ENCODE results near the gene PXMP2.

PXMP2 gene

GRCh38 chr12:132723015-132723763 is 35.8 kb downstream of the PXMP2 start:
- DNase-seq (ENCODE audit: low read depth), result no peak

GRCh38 chr12:132723764-132724140 is 36.4 kb downstream of the PXMP2 start:
- no peak for DNase-seq (ENCODE audit: low read depth)

- no peak for DNase-seq (ENCODE audit: low read depth)
Observed at GRCh38 chr12:132724506-132725241, 37.3 kb downstream of the PXMP2 start.

GRCh38 chr12:132726386-132726785 is 39.0 kb downstream of the PXMP2 start:
- no peak for DNase-seq (ENCODE audit: low read depth)

DNA sequence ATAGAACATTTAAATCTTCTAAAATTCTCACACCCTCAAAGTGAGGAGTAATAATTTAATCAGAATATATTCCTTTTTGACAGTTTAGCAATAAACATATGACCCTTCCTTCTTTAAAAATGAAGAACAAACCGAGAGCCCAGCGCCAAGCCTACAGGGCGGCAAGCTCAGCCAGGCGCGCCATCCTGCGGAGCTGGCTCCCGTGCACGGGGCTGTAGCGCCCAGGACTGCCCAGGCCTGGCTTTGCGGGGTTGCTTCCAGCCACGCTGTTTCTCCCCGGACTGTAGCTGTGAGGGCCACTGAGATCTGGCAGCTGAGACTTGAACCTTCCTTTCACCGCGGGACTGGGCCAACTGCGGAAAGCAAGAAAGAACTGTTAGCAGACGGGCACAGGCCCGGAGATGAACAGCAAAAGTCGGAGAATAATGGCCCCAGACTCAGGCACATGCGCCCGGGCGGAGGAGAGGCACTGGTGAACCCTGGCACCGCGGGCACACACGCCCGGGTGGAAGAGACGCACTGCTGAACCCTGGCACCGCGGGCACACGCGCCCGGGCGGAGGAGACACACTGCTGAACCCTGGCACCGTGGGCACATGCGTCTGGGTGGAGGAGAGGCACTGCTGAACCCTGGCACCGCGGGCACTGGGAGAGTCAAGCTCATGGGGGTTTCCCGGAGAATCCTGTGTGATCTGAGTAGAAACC is 39.9 kb downstream of the PXMP2 start:
- no peak for DNase-seq (ENCODE audit: low read depth)

GRCh38 chr12:132728502-132728901 is 41.1 kb downstream of the PXMP2 start:
- no peak for DNase-seq (ENCODE audit: low read depth)

GRCh38 chr12:132729541-132730320 is 42.3 kb downstream of the PXMP2 start:
- DNase-seq (ENCODE audit: low read depth), result no peak

- no peak for DNase-seq (ENCODE audit: low read depth)
Observed at GRCh38 chr12:132730353-132730752, 43.0 kb downstream of the PXMP2 start.

DNA sequence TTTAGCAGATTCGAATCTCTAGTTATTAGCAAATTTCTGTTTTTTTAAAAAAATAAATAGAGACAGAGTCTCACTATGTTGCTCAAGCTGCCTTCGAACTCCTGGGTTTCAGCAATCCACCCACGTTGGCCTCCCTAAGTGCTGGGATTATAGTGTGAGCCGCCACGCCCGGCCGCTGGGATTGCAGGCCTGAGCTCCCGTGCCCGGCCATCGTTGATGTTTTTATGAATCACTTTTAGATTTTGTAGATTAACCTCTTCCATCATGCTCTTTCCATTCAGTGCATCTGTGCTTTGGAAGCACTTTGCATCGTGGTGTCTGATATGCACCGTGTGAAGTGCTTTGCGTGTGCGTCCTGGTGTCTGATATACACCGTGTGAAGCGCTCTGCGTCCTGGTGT is 44.2 kb downstream of the PXMP2 start:
- DNase-seq (ENCODE audit: low read depth), result no peak

DNA sequence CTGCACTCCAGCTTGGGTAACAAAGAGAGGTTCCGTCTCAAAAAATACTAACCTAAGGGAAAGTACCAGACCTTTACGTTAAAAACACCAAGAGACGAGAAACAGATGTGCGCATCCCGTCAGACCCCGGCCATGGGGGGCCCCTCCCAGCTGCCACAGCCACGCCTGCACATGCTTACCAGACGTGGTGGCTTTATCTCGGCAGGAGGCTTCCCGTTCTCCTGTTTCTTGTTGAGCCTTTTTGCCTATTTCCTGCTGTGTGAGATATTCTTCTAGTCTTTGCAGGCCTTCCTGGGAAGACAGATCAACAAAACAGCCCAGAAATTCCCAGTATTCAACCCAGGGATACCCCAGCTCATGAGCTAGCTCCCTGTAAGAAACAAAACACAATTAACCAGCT is 46.8 kb downstream of the PXMP2 start:
- DNase-seq (ENCODE audit: low read depth), result no peak

GRCh38 chr12:132735496-132735895 is 48.1 kb downstream of the PXMP2 start:
- DNase-seq (ENCODE audit: low read depth), result no peak

DNA sequence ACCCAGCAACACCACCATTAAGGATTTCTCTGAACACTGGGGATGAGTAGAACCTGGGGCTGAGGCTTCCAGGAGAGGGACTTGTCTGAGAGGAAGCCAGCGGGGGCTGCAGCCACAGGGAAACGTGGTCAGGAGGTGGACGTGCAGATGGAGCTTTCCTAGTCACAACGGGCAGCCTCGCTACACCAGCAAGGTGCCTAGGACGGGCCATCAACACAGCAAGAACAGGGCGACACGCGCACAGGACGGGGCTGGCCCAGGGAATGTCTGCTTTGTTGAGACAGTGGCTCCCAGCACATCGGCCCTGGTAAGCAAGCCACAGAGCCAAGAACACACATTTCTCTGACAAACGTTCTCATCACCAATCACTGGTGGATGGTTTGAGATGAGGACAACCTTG is 49.0 kb downstream of the PXMP2 start:
- no peak for DNase-seq (ENCODE audit: low read depth)

DNA sequence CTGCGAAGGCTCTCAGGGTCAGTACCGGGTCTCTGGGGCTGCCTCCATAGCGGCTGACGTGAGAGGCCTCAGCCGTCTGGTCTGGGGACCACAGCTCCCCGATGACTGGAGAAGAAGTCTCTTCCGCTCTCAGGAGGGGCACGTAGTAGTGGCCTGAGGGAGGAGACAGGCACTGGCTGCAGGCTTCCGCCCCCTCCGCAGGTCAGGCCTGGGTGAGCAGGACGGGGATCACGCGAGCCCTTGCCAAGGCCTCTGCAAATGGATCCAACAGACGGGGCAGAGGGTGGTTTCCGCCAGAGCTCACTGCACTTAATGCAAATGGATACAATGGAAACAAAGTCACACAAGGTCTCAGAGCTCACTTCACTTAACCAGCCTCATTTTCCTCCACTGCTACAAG is 49.5 kb downstream of the PXMP2 start:
- DNase-seq (ENCODE audit: low read depth), result no peak

- DNase-seq (ENCODE audit: low read depth), result no peak
Observed at GRCh38 chr12:132739600-132740312, 52.4 kb downstream of the PXMP2 start.

GRCh38 chr12:132740313-132740646 is 52.9 kb downstream of the PXMP2 start:
- DNase-seq (ENCODE audit: low read depth), result no peak

DNA sequence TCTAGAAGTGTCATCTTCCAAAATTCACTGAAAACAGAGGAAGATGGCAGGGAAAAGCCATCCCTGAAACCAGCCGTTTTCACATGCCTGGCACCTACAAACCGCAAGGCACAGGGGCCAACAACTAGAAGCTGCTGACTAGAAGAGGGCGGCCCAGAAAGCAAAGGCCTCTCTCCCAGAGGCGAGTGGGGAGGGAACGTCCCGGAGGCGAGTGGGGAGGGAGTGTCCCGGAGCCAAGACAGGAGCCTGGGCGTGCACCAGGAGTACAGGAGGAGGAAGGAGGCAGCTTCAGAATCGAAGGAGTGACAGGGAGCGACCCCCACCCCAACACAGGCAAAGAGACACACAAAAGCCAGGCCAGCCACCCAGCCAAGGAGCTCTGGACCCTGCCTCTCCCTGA is 53.3 kb downstream of the PXMP2 start:
- DNase-seq (ENCODE audit: low read depth), result no peak

GRCh38 chr12:132741620-132742019 is 54.2 kb downstream of the PXMP2 start:
- no peak for DNase-seq (ENCODE audit: low read depth)

- DNase-seq (ENCODE audit: low read depth), result no peak
Observed at GRCh38 chr12:132743831-132744230, 56.4 kb downstream of the PXMP2 start.

DNA sequence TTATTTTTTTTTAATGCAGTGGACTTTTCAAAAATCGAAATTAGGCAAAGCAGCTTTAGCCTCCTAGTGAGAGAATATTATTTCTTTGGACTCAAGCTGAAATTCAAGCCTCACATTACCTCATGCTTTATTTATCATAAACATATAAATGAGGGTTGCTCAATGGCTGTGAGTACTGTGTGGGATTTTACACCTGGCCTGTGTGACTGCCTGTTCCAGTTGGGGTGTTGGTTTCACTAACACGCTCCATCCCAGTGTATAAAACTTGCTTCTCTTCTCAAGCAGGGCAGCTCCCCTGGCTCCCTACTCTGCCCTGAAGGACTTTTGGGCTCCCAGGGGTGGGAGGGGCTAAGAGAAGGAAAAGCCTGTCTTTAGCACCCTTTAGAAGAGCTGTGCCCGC is 59.2 kb downstream of the PXMP2 start:
- DNase-seq (ENCODE audit: low read depth), result no peak

DNA sequence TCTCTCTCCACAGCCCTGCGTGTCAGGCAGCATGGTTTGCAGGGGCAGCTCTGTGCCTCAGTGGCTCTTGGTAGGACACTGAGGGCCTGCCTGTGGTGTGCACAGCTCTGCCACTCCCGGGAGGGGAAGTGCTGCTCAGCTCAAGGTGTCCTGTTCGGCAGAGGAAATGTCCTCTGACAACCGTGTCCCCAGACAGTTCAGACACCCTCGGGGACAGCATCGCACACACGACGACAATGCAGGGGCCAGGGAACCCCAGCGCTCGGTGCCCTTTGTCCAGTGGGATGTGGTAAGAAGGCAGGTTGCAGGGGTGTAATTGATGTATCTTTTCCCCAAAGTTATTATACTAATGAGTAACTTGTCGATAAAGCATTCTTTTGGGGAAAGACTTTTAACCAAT is 60.0 kb downstream of the PXMP2 start:
- no peak for DNase-seq (ENCODE audit: low read depth)

DNA sequence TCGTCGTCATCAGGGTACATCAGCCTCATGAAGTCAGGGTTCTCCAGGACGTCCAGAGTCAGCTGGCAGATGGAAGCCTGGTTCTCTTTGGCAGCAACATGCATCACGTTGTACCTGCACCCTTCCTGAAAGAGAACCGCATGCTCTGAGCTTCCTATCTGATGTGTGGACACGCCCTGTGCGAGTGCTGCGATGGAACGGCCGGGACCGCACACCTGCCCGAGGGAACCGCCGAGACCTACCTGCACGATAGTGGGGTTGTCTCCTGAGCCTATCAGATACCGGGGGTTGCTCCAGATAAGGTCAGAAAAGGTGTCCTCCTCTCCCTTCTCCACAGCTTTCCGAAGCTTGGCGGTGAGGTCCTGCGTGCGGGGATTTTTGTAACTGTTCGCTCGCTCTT is 60.5 kb downstream of the PXMP2 start:
- DNase-seq (ENCODE audit: low read depth), result no peak

GRCh38 chr12:132748319-132748718 is 60.9 kb downstream of the PXMP2 start:
- no peak for DNase-seq (ENCODE audit: low read depth)

All from HS-27A (cell line).